Fibroblast of the conjunctiva (primary cell): Measurements from ENCODE around the gene IRX2.

Source experiments
- DNase-seq: peaks from one replicate; pipeline ENCODE4 v3.0.0-alpha.2; 2010; ENCODE audit warnings: low read depth

The IRX2 gene

DNA sequence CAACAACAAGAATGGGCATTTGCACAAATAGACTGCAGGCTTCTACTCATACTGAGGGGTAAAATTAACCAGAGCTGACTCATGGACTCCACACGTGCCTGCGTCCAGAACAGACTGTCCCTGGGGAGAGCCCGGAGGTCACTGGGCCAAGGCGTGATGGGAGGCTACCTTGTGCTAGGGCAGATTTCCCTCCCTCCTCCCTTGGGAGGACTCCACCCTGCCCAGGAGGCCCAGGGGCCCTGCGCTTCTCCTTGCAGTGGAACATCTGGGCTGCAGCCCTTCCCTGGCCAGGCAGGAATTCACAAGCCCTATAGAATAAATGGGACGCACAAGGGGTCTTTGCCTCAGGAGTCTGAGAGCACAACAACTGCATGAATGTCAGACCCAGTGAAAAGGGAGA, 35.6 kb downstream of the IRX2 start:
- peak; percentile 16 for DNase-seq

DNA sequence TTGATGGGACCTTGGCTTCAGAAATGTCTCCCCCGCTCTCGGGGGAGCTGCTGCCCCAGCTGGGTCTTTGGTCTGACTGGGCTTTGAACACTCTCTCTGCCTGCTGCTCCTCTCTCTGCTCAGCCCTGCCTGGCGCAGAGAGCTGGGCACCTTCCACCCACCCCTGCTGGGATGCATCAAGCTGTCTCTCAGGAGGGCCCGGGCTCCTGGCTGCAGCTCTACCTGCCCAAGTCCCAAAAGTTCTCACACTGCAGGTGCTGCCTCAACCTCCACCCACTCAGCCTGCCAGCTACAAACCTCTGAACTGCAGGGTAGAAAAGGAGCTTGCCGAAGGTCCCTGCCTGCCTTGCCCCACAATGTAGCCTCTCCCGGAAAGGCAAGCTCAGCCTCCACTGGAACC, 36.7 kb downstream of the IRX2 start:
- DNase-seq = no peak

DNA sequence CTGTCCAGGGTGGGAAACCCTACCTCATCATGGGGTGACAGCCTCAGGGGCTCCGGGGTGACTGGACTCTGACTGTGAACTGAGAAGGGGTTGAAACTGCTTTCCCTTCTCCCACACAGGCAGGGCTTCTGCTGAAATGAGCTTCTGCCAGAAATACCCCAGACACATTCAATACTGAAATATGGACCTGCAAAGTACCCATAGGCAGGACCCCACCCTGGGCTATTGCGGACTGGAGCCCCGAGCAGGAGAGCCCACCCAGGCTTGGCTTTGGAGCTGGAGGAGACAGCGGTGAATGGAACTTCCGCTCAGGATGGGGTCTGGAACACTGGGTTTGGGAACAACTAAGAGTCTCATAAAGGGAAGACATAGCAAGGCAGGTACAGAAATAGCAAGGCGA, 37.5 kb downstream of the IRX2 start:
- DNase-seq = no peak

DNA sequence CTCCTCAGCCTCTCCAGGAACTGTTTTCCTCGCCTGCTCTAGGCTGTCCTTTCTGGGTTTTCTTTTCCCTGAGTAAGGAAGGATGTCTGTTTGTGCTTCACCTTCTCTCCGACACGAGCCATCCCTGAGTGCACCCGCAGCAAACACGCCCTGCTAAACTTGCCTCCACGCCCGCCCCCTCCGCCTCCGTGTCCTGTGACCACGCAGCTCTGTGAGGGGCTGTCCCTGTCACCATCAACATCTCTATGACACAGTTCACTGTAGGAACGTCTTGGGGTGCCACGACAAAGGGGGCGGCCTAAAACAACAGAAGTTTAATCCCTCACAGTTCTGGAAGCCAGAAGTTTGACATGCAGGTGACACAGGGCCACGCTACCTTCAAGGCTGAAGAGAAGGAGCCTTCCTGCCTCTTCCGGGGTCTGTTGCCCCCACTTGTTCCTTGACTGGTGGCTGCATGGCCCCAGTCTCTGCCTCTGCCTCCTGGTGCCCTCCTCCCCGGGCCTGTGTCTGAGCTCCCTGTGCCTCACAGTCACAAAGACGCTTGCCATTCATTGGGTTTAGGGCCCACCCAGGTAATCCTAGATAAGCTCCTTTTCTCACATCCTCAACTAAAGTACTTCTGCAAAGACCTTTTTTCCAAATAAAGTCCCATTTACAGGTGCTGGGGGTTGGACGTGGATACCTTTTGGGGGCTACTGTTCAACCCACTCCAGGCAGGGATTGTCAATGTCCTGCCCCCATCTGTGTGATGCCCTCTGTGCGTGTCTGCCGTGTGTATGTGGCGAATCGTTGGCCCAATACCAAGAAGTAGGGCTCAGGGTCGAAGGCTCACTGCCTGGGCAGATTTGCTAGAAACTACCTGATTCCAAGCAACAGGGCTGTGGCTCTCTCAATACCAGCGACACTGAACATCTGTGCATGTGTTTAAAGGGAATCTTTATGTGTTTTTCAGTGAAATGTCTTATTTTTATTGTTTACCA, 39.7 kb downstream of the IRX2 start:
- no peak for DNase-seq

DNA sequence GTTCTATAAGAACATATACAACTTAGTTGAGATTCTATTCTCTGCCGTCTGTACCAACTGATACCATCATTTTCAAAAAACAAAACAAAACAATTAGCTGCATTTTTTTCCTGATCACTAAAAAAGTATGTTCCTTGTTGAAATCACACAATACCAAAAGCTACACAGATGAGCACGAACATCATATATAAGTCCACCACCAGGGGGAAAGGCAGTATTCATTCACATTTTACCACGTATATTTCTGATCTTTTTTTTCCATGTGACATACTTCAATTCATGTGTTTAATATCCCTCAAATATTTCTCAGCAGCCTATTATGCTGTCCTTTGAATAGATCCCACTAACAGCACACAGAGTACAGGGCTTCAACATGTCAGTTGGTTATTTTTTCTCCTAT, 40.6 kb downstream of the IRX2 start:
- no peak for DNase-seq

DNA sequence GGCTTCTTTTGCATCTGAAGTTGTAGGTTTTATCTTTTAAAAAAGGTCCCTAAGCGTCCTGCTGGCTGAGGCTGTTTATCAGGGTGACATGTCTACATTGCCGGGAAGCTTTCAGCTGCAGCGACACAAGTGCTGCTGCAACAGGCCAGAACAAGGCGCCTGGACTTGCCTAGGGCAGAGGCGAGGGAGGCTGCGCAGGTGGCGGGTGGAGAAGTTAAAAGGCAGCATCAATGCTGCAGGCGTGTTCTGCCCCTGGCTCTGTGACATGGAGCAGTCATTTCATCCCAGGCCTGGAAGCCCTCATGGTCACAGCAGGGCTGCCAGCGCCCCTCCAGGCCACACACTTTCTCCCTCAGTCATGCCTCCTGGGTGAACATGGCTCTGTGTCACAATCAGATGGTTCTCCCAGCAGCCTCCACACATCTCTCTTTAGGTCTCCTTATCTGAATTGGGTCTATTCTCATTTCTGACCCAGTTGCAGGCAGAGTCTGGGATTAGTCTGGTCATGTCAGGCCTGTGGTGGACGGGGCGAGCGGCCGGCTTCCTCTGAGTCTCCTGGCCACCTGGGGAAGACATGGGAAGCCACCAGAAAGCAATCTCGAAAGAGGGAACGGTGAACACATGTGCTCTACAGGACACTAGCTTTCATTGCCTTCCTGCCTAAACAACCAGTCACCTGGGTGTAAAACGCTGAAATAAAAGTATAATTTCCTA, 41.3 kb downstream of the IRX2 start:
- no peak for DNase-seq

DNA sequence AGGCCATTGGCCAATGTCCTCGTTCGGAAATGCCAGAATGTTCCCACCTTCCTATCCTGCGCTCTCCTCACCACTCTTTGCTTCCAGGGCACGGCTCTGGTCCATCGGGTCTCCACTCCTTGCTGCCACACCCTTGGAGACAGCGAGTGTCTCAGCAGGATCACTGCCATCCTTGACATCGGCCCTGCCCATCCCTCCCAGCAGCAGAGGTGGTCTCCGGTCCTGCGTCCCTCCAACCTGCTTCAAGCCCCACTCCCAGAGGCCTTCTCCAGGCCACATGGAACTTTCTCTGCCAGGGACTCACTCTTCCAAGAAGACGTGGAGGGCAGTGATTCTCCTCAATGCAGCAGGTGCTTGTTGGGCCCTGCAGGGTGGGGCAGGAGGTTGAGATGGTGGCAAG, 42.7 kb downstream of the IRX2 start:
- DNase-seq = no peak

DNA sequence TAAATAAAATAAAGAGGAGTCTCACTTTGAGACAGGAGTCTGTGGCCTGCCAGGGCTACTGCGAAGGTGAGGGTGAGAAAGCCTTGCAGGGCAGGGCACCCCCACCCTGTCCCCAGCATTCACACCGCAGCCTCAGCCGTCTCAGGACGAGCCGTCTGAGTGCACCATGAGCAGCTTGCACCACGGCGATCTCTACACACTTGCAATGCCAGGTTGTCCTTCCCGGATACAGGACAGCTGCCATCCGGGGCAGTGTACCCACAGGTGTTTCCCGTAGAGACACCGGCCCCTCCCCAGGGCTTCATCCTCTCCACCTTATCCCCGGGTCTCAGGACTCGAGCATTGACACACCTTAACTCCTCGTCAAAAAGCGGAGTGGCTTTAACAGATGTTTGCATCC, 43.3 kb downstream of the IRX2 start:
- no peak for DNase-seq

DNA sequence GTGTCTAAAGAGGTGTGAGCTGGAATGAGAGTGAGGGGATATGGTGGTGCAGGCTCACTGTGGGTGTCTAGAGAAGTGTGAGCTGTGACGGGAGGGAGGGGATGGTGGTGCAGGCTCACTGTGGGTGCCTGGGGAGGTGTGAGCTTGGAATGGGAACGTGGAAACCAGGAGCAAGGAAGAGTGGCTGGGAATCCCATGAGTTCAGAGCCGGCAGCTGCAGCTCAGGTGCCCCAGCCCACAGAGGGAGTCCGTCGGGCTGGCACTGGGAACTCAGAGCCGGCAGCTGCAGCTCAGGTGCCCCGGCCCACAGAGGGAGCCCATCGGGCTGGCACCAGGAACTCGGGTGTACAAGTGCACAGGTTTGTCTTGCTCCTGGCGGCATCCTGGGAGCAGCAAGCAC, 45.6 kb downstream of the IRX2 start:
- DNase-seq = no peak

DNA sequence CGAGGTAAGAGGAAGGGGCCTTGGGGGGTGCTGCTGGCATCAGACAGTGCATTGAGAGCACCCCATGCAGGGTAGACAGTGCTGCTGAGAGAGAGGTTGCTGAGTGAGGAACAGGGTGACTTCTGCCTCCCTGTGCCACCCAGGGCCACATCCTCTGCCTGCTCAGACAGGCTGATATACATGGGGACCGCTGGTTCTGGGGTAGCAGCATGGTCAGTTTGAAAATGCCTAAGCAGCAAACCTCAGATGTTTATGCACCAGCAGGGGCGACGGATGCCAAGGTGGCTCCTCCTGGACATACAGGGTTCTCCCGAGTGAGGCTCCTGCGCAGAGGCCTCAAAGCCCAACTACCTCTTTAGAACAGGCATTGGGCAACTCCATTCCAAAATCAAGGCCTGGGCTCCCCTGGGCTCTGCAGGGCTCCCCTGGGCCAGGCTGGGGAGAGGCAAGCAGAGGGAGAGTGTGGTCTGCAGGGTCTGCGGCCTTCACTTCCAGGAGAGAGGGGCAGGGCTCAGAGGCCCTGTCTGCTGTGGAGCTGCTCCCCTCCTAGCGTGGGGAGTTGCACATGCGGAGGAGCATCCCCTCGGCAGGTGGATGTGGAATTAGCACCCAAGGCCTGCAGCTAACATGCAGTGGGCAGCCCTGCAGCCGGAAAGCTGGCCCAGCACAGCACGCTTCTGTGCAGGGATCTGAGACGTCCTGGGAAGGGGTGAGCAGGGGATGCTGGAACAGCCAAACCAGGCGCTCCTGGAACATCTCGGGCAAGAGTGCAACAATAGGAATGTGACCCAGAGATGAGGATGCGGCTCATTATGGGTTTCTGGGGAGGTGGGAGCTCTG, 46.5 kb downstream of the IRX2 start:
- DNase-seq = no peak

DNA sequence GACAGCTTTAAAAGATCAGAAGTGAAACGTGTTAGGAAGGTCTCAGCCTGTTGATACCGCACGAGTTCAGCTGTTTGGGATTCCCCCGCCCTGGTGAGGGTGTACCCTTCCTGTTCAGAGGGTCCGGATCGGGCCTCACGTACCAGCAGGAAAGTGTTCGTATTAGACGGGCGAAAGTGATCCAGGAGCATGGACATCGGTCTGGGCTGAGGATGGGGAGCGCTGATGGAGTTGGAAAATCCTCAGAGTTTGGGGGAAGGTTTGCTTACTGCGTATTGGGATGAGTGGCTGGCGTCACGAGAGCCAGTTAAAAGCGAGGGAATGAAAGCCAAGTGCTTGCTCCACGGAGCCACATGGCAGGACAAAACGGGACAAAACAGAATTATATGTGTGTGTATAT, 47.4 kb downstream of the IRX2 start:
- DNase-seq = no peak

DNA sequence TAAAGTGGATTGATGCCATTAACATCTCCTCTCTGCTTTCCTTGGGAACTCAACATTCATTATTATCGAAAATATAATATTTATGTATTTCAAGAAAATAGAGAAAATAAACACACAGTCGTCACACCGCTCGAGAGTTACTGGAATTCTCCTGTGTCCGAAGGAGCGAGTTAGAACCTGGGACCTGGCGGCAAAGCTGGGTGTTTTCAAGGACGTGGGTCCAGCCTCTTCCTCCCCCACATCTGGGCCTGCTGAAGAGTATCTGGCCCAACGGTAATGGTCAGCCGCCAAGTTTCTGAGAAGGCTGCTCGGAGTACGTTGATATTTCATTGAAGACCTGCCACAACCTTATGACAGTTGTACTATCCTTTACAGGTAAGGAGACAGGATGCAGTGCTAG, 47.9 kb downstream of the IRX2 start:
- no peak for DNase-seq

DNA sequence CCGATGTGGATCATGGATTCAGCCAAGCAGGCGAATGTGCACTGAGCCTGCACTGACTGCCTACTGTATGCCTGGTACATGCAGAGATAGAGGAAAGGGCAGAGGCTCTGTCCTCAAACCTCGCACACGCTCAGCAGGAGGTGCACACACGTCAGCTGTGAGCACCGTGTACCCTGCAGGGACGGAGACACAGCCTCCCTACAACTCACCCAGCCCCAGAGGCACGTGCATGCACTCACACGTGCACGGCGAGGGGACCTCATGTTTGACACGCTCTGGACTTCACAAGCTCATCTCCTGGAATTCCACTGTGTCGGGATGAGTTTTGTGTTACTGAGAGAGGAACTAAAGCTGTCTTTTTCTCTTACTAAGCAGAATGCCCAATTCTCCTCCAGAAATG, 48.4 kb downstream of the IRX2 start:
- no peak for DNase-seq

DNA sequence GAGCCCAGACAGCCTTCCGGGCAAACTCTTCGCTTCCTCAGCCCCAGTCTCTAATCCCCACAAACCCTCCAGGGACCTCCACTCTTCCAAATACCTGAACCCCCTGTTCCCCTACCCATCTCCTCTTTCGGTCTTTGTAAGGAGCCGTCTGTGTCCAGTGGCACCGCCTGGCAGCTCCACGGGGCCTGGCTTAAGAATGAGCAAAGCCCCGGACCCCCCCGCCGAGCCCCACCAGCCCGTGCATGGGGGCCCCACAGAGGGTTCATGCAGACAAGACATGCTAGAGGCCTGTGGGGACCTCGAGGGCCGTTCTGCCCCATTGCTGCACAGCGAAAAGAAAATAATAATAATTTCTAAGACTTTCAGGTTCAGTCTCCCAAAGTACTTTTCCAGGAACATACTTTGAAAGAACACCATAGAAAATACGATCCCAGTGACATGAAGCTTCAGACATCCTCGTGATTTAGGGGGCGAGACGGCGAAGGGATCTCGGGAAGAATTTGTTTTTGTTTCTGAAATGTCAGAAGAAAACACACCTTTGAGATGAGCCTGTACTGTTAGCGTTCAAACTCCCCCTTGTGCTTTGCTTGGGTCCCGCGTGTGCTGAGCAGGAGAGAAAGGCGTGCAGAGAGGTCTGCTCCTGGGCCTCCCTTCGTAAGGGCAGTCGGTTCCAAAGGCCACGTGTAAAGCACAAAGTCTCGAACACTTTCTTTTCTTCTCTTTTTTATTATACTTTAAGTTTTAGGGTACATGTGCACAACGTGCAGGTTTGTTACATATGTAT, 49.2 kb downstream of the IRX2 start:
- no peak for DNase-seq

DNA sequence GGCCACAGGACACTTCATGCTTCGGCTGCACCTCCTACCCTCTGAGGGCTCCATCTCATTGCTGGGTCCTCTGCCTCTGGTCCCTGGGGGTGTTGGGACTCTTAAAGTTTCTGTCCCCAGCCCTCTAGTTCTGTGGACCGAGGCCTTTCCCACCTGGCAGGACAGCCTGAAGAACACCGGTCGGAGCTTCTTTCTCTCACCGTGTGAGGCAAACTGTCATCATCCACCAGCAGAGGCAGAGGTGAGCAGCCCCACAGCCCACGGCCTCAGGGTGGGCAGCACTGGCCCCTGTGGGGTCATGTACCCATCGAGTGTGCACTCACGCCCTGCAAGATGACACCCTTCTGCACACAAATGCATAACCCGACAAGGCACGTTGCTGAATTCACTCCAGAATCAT, 49.9 kb downstream of the IRX2 start:
- DNase-seq = no peak

DNA sequence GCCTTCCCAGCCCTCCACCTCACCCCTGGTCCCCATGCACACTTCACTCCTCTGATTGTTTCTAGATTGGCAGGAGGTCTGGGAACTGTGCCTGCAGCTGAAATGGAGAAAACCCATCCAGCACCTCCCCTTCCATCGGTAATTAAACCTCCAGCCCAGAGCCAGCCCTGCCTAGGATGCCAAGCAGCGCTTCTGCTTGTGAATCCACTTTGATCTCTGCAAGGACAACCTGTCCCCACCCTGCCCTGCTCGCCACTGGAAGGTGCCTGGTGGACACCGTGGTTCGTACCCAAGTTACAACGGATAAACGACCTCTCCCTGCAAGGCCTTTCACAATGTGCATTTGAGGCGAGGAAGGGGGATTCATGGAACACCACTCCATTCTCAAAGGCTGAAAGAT, 50.6 kb downstream of the IRX2 start:
- no peak for DNase-seq

DNA sequence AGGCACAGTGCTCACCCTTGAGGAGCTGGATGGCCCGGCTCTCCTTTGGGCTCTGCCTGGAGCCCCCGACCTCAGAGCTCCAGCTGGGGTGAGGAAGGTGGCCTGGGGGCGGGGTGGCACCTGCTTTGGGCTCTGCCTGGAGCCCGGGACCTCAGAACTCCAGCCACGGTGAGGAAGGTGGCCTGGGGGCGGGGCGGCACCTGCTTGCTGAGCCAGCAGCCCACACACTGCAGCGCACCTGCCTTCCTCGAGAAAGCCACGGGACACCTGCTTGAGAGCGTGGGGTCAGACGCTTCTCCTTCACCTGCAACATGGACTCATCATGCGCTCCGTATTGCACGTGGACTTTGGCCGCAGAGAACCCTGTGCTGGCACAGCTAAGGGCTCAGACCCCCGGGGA, 51.8 kb downstream of the IRX2 start:
- no peak for DNase-seq

DNA sequence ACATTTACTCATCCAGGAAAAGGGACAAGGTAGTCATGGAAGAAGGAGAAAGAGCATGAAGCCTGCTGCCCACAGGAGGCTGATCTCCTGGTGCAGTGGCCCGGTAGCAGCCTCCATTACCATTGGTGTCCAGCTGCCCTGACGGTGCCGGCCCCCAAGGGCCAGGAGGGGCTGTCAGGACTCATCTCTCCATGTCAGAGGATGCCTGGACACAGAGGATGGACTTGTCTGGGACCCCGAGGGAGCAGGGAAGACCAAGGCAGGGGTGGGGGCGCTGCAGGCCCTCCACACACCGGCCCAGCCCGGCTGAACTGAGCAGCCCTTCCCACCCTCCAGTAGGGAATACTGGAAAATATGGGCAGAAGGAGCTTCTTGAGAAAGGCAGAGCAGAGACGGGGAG, 52.2 kb downstream of the IRX2 start:
- no peak for DNase-seq

DNA sequence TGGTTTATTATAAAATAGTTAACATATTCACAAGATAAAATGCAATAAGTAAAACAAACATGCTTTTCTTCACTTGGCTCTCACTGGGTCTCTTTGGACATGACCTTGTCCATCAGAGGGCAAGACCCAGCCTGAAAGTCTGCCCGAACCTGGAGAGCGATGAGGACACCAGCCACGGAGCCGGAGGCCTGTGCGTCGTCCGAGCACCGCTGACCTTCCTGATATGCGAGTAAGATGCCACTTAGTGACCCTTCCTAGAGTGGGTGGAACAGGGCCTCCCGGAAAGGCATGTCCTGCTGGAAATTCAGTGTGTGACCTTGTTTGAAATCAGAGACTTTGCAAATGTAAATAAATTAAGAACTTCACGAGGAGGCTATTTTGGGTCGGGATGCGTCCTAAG, 52.9 kb downstream of the IRX2 start:
- no peak for DNase-seq

DNA sequence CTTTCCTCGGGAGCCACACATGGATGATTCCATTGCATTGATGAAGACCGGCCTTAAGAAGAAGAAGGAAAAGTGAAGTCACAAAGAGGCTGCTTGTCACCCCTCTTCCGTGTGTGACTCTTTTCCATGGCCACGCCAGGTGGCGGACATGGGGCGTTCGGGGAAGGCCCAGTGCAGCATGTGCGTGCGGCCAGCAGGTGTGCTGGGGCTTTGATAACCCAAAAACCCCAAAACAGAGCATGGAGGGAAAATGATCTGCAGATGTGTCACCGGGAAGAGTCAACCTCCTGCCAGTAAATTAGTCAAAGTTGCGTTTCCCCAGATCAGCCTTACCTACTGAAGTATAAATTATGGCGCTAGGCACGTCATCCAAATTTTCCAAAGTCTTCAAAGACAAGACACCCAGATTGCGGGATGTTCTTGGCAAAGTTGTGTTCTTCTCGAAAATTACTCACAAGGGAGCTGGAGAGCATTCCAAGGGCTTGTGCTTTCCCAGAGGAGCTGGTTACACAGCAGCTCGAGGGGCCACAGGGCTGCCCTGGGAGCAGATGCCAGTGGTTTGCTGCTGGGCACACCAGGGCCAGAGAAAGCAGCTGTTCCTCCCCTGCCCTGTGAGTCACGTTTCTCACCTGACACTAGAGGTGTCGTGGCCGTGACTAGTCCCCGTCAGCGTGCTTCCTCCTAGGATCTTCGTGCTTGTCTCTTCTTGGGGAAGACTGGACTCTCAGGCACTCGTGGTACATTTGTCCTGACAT, 53.9 kb downstream of the IRX2 start:
- DNase-seq = no peak

DNA sequence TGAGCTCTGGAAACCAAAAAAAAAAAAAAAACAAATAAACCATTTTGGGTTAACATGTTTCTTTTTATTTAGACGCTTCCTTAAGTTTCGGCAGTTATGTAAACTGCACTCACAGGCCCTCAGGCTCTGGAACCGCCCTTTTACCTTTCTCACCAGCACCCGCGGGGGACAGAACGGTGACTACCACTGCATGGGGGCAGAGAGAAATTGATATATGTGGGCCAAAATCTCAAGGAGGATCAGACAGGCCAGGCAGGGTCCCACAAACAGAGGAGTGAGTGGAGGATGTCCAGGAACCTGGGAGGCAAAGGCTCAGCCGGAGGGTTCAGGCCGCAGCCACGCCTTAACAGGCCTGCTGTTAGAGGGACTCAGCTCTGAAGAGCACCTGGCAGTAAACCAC, 54.4 kb downstream of the IRX2 start:
- DNase-seq = no peak
